ENCODE measurements around the gene KIDINS220.

The KIDINS220 gene

GRCh38 chr2:8679567-8679826 is 157.9 kb downstream of the KIDINS220 start:
- DNase-seq (ENCODE audit: extremely low read depth, low read depth), result no peak
- peak overlapping the region; percentile 46 for H3K4me3 ChIP-seq (replicated peaks; ENCODE audit: low read depth, low read length)
- no peak for TF ChIP-seq CTCF (IDR thresholded peaks at IDR 0.05; ENCODE audit: low read depth, low read length, missing control alignments)
